ENCODE data around the gene PEX5.

- no peak for TF ChIP-seq CTCF (optimal IDR thresholded peaks at IDR 0.05 in 1 of 3, IDR thresholded peaks at IDR 0.05 in 1 of 3, conservative IDR thresholded peaks at IDR 0.05 in 1 of 3; ENCODE audit: extremely low read depth in 1 of 3, insufficient read depth in 2 of 3, low read length in 3 of 3)
- TF ChIP-seq EZH2 (IDR thresholded peaks at IDR 0.05; ENCODE audit: low read length) = no peak
Observed at GRCh38 chr12:7171854-7172253, 17.6 kb upstream of the PEX5 start.

Measured in keratinocyte (primary cell).